ENCODE data around the gene PPM1G.

PPM1G gene, protein sequence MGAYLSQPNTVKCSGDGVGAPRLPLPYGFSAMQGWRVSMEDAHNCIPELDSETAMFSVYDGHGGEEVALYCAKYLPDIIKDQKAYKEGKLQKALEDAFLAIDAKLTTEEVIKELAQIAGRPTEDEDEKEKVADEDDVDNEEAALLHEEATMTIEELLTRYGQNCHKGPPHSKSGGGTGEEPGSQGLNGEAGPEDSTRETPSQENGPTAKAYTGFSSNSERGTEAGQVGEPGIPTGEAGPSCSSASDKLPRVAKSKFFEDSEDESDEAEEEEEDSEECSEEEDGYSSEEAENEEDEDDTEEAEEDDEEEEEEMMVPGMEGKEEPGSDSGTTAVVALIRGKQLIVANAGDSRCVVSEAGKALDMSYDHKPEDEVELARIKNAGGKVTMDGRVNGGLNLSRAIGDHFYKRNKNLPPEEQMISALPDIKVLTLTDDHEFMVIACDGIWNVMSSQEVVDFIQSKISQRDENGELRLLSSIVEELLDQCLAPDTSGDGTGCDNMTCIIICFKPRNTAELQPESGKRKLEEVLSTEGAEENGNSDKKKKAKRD

DNA sequence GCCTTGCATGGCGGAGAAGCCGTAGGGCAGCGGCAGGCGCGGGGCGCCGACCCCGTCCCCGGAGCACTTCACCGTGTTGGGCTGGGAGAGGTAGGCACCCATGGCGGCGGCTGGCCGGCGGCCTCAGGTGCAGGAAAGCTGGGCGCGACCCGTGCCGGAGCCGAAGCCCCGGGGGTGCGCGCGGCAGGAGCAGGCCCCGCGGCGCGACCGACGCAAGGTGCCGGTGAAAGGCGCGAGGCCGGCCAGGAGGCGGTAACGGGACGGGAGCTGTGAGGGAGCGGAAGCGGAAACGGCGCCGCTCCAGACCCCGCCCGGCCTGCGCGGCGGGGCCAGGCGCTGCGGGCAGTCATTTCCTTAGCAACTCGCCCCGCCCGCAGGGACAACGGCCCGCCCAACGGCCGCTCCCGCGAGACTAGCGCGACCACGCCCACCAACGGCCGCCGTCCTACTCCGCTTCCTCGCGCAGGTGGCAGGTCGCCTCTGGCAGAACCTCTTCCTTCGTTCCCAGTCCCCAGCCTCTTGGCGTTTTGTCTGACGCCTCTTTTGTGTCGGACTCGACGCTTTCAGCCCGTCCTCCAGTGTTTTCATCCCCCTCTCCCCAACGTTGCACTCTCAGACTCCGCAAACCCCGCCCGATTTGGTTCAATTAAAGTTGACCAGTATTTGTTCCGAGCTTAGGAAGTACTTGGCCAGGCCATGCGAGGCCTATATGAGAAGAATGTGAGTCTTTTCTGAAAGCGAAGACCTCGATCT lies at the start of gene PPM1G:
Gene PPM1G (minus strand): TSS at position 271 of the 753 bp plus-strand sequence. CDS start 169 bp downstream, at position 102.
- H3K4me2 ChIP-seq (ENCODE audit: low read length): peak within 1 kb of the TSS; percentile 95
- H3K9me3 ChIP-seq (ENCODE audit: control insufficient read depth, low read length): no peaks in the 10 kb centered on the region
- peak within 1 kb of the TSS; percentile 75 for H3K4me3 ChIP-seq (ENCODE audit: low read depth, low read length)
- TF ChIP-seq CTCF (IDR thresholded peaks at IDR 0.05): peak; percentile 6
- H3K27ac ChIP-seq: peak within 1 kb of the TSS; percentile 60
- no peaks in the 10 kb centered on the region for H3K27me3 ChIP-seq (ENCODE audit: control insufficient read depth, insufficient read depth, low read length)
- peak within 1 kb of the TSS; percentile 82 for H3K9ac ChIP-seq
- H3K36me3 ChIP-seq (ENCODE audit: control insufficient read depth, insufficient read depth, low read length): no peaks in the 10 kb centered on the region
- H3K79me2 ChIP-seq: peaks cover 25% of the 10 kb centered on the region
- no peaks in the 10 kb centered on the region for H3K4me1 ChIP-seq
- H2AFZ ChIP-seq: peak within 1 kb of the TSS; percentile 88

DNA sequence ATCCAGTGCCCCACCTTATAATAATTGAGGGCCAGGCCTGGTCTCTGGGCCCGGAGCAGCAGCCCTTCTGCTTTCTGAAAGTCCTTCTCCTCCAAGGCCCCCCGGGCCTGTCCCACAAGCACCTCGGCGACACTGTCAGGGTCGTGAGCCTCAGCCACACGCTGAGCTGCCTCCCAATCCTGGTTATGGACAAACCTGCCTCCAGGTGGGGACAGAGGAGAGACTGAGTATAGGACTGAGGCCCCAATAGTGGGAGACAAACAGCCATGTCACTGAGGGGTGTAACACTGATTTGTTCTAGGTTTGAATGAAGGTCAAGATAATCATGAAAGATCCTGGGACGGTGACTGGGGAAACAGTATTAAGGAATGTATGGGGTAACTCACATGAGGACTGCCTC lies 44.6 kb upstream of the PPM1G start:
- no peak overlapping the region for H2AFZ ChIP-seq
- TF ChIP-seq CTCF (IDR thresholded peaks at IDR 0.05): no peak
- no peaks in the 10 kb centered on the region for H3K27me3 ChIP-seq (ENCODE audit: control insufficient read depth, insufficient read depth, low read length)
- H3K36me3 ChIP-seq (ENCODE audit: control insufficient read depth, insufficient read depth, low read length): no peaks in the 10 kb centered on the region
- no peaks in the 10 kb centered on the region for H3K4me1 ChIP-seq
- H3K4me2 ChIP-seq (ENCODE audit: low read length): no peak overlapping the region
- H3K4me3 ChIP-seq (ENCODE audit: low read depth, low read length): no peak overlapping the region
- no peak overlapping the region for H3K27ac ChIP-seq
- no peaks in the 10 kb centered on the region for H3K9me3 ChIP-seq (ENCODE audit: control insufficient read depth, low read length)
- H3K79me2 ChIP-seq: no peaks in the 10 kb centered on the region
- no peak overlapping the region for H3K9ac ChIP-seq

DNA sequence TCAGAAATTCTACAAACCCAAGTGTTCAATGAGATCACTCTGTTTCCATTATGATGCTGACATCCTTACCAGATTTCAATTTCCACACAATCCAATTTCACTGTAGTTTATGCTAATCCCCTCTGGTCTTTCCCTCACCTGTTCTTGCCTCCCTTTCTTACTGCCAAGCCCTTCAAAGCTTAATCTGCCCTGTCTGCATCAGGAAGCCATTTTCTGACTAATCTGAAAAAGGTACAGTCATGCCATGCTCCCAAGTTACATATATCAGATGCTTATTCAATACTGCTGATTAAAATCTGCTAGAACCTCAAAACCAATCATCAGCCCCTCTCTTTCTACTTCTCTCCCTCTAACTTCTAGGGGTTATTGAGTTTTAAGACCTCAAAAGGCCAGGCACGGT lies 41.7 kb upstream of the PPM1G start:
- Histone ChIP-seq H3K79me2 (no peaks in the 10 kb centered on the region), H3K36me3 (ENCODE audit: control insufficient read depth, insufficient read depth, low read length) (no peaks in the 10 kb centered on the region), H3K4me2 (ENCODE audit: low read length) (no peak overlapping the region), H2AFZ (no peak overlapping the region), H3K4me3 (ENCODE audit: low read depth, low read length) (no peak overlapping the region), H3K9ac (no peak overlapping the region), H3K27me3 (ENCODE audit: control insufficient read depth, insufficient read depth, low read length) (no peaks in the 10 kb centered on the region), H3K27ac (no peak overlapping the region), H3K9me3 (ENCODE audit: control insufficient read depth, low read length) (no peaks in the 10 kb centered on the region), H3K4me1 (no peaks in the 10 kb centered on the region)
- no peak for TF ChIP-seq CTCF (IDR thresholded peaks at IDR 0.05)

DNA sequence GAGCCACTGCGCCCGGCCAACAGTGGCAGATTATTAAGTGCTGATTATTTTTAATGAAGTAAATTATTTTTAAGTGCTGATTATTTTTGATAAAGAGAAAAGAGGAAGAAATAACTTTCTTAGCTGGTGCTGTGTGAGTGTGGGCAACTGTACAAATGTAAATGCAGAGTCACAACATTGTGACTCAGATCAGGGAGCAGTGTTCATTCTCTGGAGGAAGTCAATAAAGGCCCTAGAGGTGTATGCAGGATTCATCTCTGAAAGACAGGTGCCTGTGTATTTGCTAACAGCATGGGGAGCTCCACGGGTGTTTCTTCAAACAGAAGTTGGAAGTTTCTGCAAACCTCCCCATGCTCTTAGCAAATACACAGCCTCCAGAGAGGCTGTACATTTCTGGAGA lies 39.0 kb upstream of the PPM1G start:
- H3K9ac ChIP-seq: no peak overlapping the region
- H3K36me3 ChIP-seq (ENCODE audit: control insufficient read depth, insufficient read depth, low read length): no peaks in the 10 kb centered on the region
- no peak overlapping the region for H3K4me2 ChIP-seq (ENCODE audit: low read length)
- no peak overlapping the region for H3K4me3 ChIP-seq (ENCODE audit: low read depth, low read length)
- no peak for TF ChIP-seq CTCF (IDR thresholded peaks at IDR 0.05)
- H2AFZ ChIP-seq: no peak overlapping the region
- H3K27me3 ChIP-seq (ENCODE audit: control insufficient read depth, insufficient read depth, low read length): no peaks in the 10 kb centered on the region
- no peaks in the 10 kb centered on the region for H3K4me1 ChIP-seq
- no peaks in the 10 kb centered on the region for H3K9me3 ChIP-seq (ENCODE audit: control insufficient read depth, low read length)
- H3K27ac ChIP-seq: no peak overlapping the region
- no peaks in the 10 kb centered on the region for H3K79me2 ChIP-seq
